Keratinocyte (primary cell): ENCODE data around the gene MCCD1. TPM values are rescaled to one million over a fixed set of nuclear protein-coding genes. Genes with fewer than 3 reads are reported as not detected.
"Not testable (repeated sequence)": the region's sequence is repeated elsewhere in the genome, so short reads cannot be mapped to it uniquely, and the experiment has no call there.

Source experiments
- DNase-seq: peaks from one replicate; pipeline ENCODE4 v3.0.0-alpha.2; 2011; ENCODE audit warnings: low read depth, missing footprints, low spot score
- FAIRE-seq: peaks from 2 replicates; lab custom pipeline; 2011; peaks lifted over from hg19 to GRCh38; lab: Jason Lieb, UNC
- H2AFZ ChIP-seq: 2 replicates; pipeline ENCODE4 v1.6.0; 2012; ENCODE audit warnings: low read length, control low read depth, inconsistent platforms; ENCODE audit not compliant: control insufficient read depth
- H3K27ac ChIP-seq: 2 replicates; pipeline ENCODE4 v1.5.1; 2011; ENCODE audit warnings: low read length; ENCODE audit not compliant: control insufficient read depth, insufficient read depth
- H3K27me3 ChIP-seq: 3 replicates; pipeline ENCODE4 v1.6.0; 2011; ENCODE audit warnings: low read length; ENCODE audit not compliant: control insufficient read depth, insufficient read depth; ENCODE audit errors: extremely low read depth
- H3K36me3 ChIP-seq, 2 experiments: 2 replicates in 1 of 2; 3 replicates in 1 of 2; pipeline ENCODE4 v1.5.1; 2011; ENCODE audit warnings: low read length in 2 of 2, mild to moderate bottlenecking in 1 of 2; ENCODE audit not compliant: control insufficient read depth in 2 of 2, insufficient read depth in 2 of 2; ENCODE audit errors: extremely low read depth in 1 of 2
- H3K4me1 ChIP-seq: 3 replicates; pipeline ENCODE4 v1.5.1; 2011; ENCODE audit warnings: low read length; ENCODE audit not compliant: control insufficient read depth, insufficient read depth; ENCODE audit errors: extremely low read depth
- H3K4me2 ChIP-seq: 3 replicates; pipeline ENCODE4 v1.6.0; 2011; ENCODE audit warnings: low read depth, low read length; ENCODE audit not compliant: control insufficient read depth, insufficient read depth; ENCODE audit errors: extremely low read depth
- H3K4me3 ChIP-seq, 3 experiments: fragments of 200-600 bp in 1 of 3; sonication (generic) in 1 of 3; 2 replicates in 2 of 3; 3 replicates in 1 of 3; pipeline ENCODE4 v1.5.1; 2011 to 2016; ENCODE audit warnings: low read length in 3 of 3, mild to moderate bottlenecking in 3 of 3, control low read depth in 2 of 3, inconsistent platforms in 1 of 3, low read depth in 1 of 3, mixed read lengths in 1 of 3, mixed run types in 1 of 3, moderate library complexity in 1 of 3; ENCODE audit not compliant: control insufficient read depth in 2 of 3, insufficient read depth in 2 of 3; ENCODE audit errors: extremely low read depth in 1 of 3
- H3K79me2 ChIP-seq: 2 replicates; pipeline ENCODE4 v1.6.0; 2012; ENCODE audit warnings: low read length; ENCODE audit not compliant: control insufficient read depth, insufficient read depth
- H3K9ac ChIP-seq: 3 replicates; pipeline ENCODE4 v1.6.0; 2011; ENCODE audit warnings: low read length; ENCODE audit not compliant: control insufficient read depth, insufficient read depth; ENCODE audit errors: extremely low read depth
- H3K9me1 ChIP-seq: 3 replicates; pipeline ENCODE4 v1.6.0; 2011; ENCODE audit warnings: low read length; ENCODE audit not compliant: control insufficient read depth, insufficient read depth; ENCODE audit errors: extremely low read depth
- H3K9me3 ChIP-seq: 2 replicates; pipeline ENCODE4 v1.5.1; 2012; ENCODE audit warnings: low read depth, low read length; ENCODE audit not compliant: control insufficient read depth
- H4K20me1 ChIP-seq: 3 replicates; pipeline ENCODE4 v1.6.0; 2011; ENCODE audit warnings: low read length; ENCODE audit not compliant: control insufficient read depth, insufficient read depth; ENCODE audit errors: extremely low read depth
- EZH2 ChIP-seq: IDR thresholded peaks from one replicate; pipeline ENCODE4 v1.6.1; 2012; ENCODE audit warnings: inconsistent platforms, mild to moderate bottlenecking, low read length, moderate library complexity
- dilution Hi-C: fragments of 300-500 bp; cut with MboI; formaldehyde crosslinking; loops from one replicate; pipeline ENCODE4 v1.7.0; 2020; ENCODE audit warnings: low sequenced_read_pairs; ENCODE audit not compliant: extremely low pct_ligation_motif_present
- polyA plus RNA-seq, 5 experiments: library from polyadenylated mRNA; depleted of rRNA in 3 of 5; stranded (reverse) in 3 of 5; stranded (forward) in 1 of 5; unstranded in 1 of 5; fragments of >200 nt; gene quantifications; 1 replicate in 1 of 5; 2 replicates in 3 of 5; 3 replicates in 1 of 5; pipeline versions ENCODE4 v1.2.1 to v1.2.3, GENCODE V29; 2011 to 2012; ENCODE audit warnings: missing spikeins in 2 of 5, low read depth in 1 of 5, low replicate concordance in 1 of 5
- TF ChIP-seq, protein P1 (sequence below), 3 experiments: IDR thresholded peaks in 1 of 3; conservative IDR thresholded peaks in 1 of 3; optimal IDR thresholded peaks in 1 of 3; 2 replicates in 2 of 3; 3 replicates in 1 of 3; pipeline versions ENCODE3 to v1.5.1; 2011; ENCODE audit warnings: low read length in 3 of 3, mild to moderate bottlenecking in 3 of 3, moderate library complexity in 2 of 3, control low read depth in 1 of 3, inconsistent platforms in 1 of 3; ENCODE audit not compliant: insufficient read depth in 2 of 3; ENCODE audit errors: extremely low read depth in 1 of 3

MCCD1 gene
- polyA plus RNA-seq, 1 donor (not counting 4 experiments of a cell fraction or from before 2014, with no cell fraction given): not detected

DNA sequence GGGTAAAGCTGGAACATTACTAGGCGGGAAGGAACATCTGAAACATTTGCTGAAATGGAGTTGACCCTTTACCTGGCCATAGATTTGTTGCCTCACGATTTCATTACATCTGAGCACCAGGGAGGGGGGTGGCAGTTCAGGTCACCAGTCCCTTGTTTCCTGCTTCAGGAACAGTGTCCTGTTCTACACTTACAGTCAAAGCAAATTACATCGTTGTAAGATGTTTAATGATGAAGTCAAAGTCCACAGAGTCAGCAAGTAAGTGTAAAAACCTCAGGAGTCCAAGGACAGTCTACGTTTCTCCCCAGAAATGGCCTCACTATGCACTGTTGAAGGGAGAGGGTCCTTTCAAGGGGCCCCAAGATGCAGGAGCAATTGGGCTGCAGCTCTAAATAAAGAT is 39.7 kb upstream of the MCCD1 start:
- DNase-seq (no peak), FAIRE-seq (no peak)
- Histone ChIP-seq H3K4me2 (no peak overlapping the region), H2AFZ (no peak overlapping the region), H3K27ac (no peak overlapping the region), H4K20me1 (no peaks in the 10 kb centered on the region), H3K9me3 (no peaks in the 10 kb centered on the region), H3K36me3 (no peaks in the 10 kb centered on the region), H3K4me1 (peaks cover 15% of the 10 kb centered on the region), H3K79me2 (no peaks in the 10 kb centered on the region), H3K9me1 (no peaks in the 10 kb centered on the region), H3K9ac (no peak overlapping the region), H3K4me3 (no peak overlapping the region), H3K27me3 (no peaks in the 10 kb centered on the region)
- TF ChIP-seq, protein P1, sequence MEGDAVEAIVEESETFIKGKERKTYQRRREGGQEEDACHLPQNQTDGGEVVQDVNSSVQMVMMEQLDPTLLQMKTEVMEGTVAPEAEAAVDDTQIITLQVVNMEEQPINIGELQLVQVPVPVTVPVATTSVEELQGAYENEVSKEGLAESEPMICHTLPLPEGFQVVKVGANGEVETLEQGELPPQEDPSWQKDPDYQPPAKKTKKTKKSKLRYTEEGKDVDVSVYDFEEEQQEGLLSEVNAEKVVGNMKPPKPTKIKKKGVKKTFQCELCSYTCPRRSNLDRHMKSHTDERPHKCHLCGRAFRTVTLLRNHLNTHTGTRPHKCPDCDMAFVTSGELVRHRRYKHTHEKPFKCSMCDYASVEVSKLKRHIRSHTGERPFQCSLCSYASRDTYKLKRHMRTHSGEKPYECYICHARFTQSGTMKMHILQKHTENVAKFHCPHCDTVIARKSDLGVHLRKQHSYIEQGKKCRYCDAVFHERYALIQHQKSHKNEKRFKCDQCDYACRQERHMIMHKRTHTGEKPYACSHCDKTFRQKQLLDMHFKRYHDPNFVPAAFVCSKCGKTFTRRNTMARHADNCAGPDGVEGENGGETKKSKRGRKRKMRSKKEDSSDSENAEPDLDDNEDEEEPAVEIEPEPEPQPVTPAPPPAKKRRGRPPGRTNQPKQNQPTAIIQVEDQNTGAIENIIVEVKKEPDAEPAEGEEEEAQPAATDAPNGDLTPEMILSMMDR (optimal IDR thresholded peaks at IDR 0.05 in 1 of 3, IDR thresholded peaks at IDR 0.05 in 1 of 3, conservative IDR thresholded peaks at IDR 0.05 in 1 of 3; ENCODE audit: extremely low read depth in 1 of 3, insufficient read depth in 2 of 3, low read length in 3 of 3): no peak
- TF ChIP-seq EZH2: no peak
- dilution Hi-C loops: loop anchor here (10.0 kb wide), 1 partner anchor 64 kb away; no protein-coding TSS in a partner anchor

DNA sequence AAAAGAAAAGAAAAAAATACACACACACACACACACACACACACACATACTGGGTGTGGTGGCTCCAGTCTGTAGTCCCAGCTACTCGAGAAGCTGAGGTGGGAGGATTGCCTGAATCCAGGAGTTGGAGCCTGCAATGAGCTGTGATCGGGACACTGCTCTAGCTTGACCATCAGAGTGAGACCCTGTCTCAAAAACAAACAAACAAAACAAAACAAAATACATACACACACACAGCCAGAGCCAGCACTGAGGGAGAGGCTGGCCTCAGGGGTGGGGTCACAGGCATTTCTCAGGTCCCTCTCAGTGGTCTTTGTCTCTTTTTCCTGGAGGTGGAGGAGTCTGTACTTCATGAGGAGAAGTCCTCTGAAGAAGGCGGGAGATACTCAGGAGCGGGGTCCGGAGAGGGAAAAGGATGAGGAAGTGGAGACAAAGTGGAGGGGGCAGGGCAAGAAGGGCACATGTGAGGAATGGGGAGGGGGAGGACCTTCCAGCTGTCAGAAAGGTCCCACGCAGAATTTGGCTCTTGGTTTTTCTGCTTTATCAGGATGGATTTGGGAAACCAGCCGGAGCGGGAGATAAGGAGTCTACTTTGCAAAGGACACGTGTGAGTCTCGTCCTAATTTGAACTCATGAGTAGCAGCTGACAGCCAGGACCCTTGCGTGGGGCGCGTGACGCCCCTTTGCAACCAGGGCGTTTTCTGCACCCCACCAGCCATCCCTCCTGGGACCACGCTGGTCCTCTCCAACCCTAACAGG is 38.5 kb upstream of the MCCD1 start:
- no peak overlapping the region for H3K27ac ChIP-seq

DNA sequence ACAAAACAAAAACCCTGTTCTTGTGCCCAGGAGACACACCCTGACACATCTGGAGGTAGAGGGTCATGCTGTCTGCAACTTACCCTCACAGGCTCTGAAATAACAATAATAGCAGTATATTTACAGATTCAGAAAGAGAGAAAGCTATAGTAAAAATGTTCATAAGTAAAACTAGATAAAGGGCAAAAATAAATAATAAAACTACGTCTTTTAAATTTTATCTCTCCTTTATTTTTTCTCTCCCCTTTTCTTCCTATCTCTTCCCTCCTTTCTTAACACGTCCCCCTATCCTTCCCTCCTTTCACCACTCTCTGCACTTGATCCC is 35.2 kb upstream of the MCCD1 start:
- peak overlapping the region in 2 of 3 experiments; percentile 55 to 56 for H3K4me3 ChIP-seq
- H3K27ac ChIP-seq, H3K79me2 ChIP-seq, H3K27me3 ChIP-seq, H3K9ac ChIP-seq, H3K9me1 ChIP-seq, H2AFZ ChIP-seq, DNase-seq, dilution Hi-C loops, H4K20me1 ChIP-seq, H3K36me3 ChIP-seq, H3K9me3 ChIP-seq, FAIRE-seq: not testable (repeated sequence)
- peaks cover 23% of the 10 kb centered on the region for H3K4me1 ChIP-seq
- H3K4me2 ChIP-seq: peak overlapping the region; percentile 84

More for the DNA sequence above, 38.5 kb upstream of the MCCD1 start:
- H3K36me3 ChIP-seq: no peaks in the 10 kb centered on the region
- no peaks in the 10 kb centered on the region for H3K27me3 ChIP-seq
- H4K20me1 ChIP-seq: no peaks in the 10 kb centered on the region
- no peak overlapping the region for H3K9ac ChIP-seq
- H3K79me2 ChIP-seq: no peaks in the 10 kb centered on the region
- DNase-seq (no peak), FAIRE-seq (no peak)
- TF ChIP-seq EZH2: no peak
- TF ChIP-seq, protein P1 (optimal IDR thresholded peaks at IDR 0.05 in 1 of 3, IDR thresholded peaks at IDR 0.05 in 1 of 3, conservative IDR thresholded peaks at IDR 0.05 in 1 of 3; ENCODE audit: extremely low read depth in 1 of 3, insufficient read depth in 2 of 3, low read length in 3 of 3): no peak
- no peaks in the 10 kb centered on the region for H3K9me1 ChIP-seq
- H3K9me3 ChIP-seq: no peaks in the 10 kb centered on the region
- no peak overlapping the region for H3K4me2 ChIP-seq
- peaks cover 18% of the 10 kb centered on the region for H3K4me1 ChIP-seq
- dilution Hi-C loops: no loop called here
- no peak overlapping the region for H3K4me3 ChIP-seq
- H2AFZ ChIP-seq: no peak overlapping the region
